A375 (cell line): ENCODE results near the gene ELOA. TPM values are rescaled to one million over a fixed set of nuclear protein-coding genes. Genes with fewer than 3 reads are reported as not detected.

Experiments
- total RNA-seq: library from RNA; depleted of rRNA; stranded (reverse); fragments of >200 nt; shearing (Covaris generic); gene quantifications from 2 replicates; pipeline ENCODE4 v1.2.3, GENCODE V29; 2014; rRNA removed

The ELOA gene
- total RNA-seq, result 66.5 and 70.1 TPM in 2 replicates

GRCh38 chr1:23743287-23744152, at the start of gene ELOA:
TSS of gene ELOA (plus strand) at chr1:23743471. CDS start at chr1:23743504, 33 bp downstream.

GRCh38 chr1:23777979-23778814, 34.9 kb downstream of the ELOA start, which contains the start of gene PITHD1:
TSS of gene PITHD1 (plus strand) at chr1:23778418. CDS start at chr1:23778516, 98 bp downstream.

GRCh38 chr1:23790696-23791515, 47.6 kb downstream of the ELOA start, which contains the start of gene LYPLA2:
TSS of gene LYPLA2 (plus strand) at chr1:23791145. CDS start at chr1:23792683, 1,538 bp downstream.

GRCh38 chr1:23800400-23801337, 57.4 kb downstream of the ELOA start, which contains the start of gene GALE:
TSS of gene GALE (minus strand) at chr1:23800754. CDS start at chr1:23799007, 1,747 bp downstream.

Other genes with a start within 250 kb of the ELOA start
- 8.0 and 9.4 TPM in 2 replicates for gene E2F2, start 212.2 kb upstream of the ELOA start, total RNA-seq
- 598 and 600 TPM in 2 replicates for gene ID3, start 184.0 kb upstream of the ELOA start, total RNA-seq
- gene RPL11, start 51.7 kb upstream of the ELOA start, total RNA-seq, result 2,905 and 3,612 TPM in 2 replicates
- 43.8 and 44.2 TPM in 2 replicates for gene PITHD1, start 34.9 kb downstream of the ELOA start, total RNA-seq
- 133 and 149 TPM in 2 replicates for gene LYPLA2, start 47.7 kb downstream of the ELOA start, total RNA-seq
- gene GALE, start 57.3 kb downstream of the ELOA start, total RNA-seq, result 194 and 218 TPM in 2 replicates
- gene HMGCL, start 82.0 kb downstream of the ELOA start, total RNA-seq, result 25.2 and 31.2 TPM in 2 replicates
- gene FUCA1, start 124.8 kb downstream of the ELOA start, total RNA-seq, result 17.5 and 17.7 TPM in 2 replicates
- not detected in 2 replicates for gene CNR2, start 169.9 kb downstream of the ELOA start, total RNA-seq
- 55.6 and 62.2 TPM in 2 replicates for gene PNRC2, start 216.4 kb downstream of the ELOA start, total RNA-seq
- 162 and 177 TPM in 2 replicates for gene SRSF10, start 236.9 kb downstream of the ELOA start, total RNA-seq